Activated CD4-positive, CD25-positive, alpha-beta regulatory T cell (primary cell): ENCODE data around the gene ERCC3.

ENCODE experiments used
- DNase-seq, 4 experiments: peaks; one replicate each; lab custom pipeline; 2025; lab: John Stamatoyannopoulos, UW

The ERCC3 gene

DNA sequence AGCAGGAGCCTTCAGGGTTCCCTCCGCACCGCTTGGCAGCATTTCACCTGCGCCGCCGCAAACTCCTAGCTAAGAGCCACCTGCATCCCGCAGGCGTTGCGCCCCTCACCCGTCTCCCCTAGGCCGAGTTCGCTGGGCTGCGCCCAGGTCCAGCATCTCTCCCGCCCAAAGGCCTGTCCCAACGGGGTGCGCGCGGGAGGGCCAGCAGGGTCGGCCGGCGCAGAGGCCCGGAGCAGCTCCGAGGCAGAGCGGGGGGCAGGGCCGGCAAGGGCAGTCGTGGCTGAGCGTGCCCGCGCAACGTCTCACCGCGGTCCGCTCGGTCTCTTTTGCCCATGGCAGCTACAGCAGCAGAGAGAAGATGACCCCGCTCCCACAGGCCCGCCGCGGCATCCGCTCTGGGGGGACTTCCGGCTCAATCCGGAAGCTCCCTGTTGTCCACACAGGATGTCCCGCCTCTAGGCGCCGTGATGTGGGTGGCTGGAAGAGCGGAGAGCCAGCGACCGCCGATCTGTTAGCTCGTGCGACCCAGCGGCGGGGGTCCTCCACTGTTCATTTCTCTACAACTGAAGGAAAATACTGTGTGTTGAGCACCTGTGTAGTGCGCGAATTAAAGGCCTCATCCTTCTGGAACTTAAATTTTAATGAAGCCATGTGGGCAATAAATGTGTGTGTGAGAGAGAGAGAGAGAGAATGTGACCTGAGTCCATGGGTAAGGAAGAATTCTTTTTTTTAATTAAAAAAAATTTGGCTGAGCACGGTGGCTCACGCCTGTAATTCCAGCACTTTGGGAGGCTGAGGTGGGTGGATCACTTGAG is at the start of gene ERCC3:
TSS of gene ERCC3 (minus strand) at position 397 of the 815 bp plus-strand sequence. CDS start at position 334, 63 bp downstream.
- peak; percentile 59 to 81 (median 68) for DNase-seq

DNA sequence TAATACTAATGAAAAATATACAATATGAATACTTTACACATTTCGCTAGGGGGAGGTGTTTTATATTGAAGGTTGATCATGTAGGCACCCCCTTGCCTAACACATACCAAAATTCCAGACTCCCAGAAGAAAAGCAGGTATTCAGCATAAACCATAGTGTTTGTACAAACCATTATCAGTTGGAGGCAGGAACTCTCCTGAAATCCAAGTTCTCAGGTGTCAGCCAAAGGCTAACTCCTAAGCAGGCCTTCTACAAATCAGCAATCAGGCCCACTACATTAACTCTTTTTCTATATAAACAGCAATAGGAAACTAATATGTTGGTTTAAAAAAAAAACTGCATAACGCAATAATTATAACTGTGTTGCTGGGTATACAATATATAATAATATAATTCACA is 49.3 kb upstream of the ERCC3 start:
- DNase-seq = no peak

DNA sequence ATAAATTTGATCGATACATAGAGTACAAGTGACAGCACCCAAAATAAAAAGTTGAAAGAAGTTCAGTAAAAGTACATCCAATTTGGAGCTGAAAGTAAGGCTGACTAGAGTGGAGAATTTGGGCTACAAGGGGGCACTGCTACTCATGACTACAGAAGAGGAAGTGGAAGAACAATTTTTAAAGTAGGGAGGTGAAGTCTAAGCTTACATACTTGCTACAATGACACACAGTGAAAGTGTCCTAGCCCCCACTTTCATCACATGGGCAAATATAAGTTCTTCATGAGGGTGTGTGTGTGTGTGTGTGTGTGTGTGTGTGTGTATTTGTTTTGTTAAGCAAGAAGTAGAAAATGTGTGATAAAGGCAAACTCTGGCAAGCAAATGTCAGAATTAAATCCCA is 48.2 kb upstream of the ERCC3 start:
- DNase-seq = no peak

DNA sequence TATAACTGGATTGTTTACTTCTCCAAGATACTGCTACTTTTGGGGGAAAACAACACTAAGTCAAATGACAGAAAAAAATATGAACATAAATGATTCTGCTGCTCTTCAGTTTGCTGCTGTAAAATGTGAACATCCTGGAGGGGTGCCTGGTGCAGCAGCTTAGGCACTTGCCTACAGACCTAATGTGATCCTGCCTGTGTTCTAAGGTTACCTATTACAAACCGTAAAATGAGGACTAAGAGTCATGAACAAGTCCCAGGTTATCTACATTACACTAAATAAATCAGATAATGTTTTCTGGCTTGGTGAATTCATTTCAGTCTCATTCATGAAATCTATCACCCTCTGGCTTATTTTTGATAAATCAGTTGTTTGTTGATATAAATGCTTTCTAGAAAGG is 38.4 kb upstream of the ERCC3 start:
- DNase-seq = no peak

DNA sequence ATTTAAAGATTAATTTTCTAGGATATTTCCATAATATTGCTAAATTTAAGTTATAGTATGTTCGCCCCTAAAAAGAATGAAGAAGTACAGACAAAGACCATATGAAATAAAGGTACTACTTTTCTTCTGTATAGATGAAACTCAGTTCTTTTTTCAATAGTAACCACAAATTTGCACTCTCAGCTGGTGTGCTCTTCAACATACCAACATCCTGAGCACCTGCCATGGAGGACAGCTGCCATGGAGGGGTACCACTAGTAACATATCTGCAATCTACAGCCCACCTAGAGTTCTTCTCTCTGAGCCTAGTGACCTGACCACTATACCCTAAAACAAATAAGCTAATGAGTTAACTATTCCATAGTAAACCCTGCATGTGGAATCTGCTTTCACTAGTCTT is 36.8 kb upstream of the ERCC3 start:
- DNase-seq = no peak

DNA sequence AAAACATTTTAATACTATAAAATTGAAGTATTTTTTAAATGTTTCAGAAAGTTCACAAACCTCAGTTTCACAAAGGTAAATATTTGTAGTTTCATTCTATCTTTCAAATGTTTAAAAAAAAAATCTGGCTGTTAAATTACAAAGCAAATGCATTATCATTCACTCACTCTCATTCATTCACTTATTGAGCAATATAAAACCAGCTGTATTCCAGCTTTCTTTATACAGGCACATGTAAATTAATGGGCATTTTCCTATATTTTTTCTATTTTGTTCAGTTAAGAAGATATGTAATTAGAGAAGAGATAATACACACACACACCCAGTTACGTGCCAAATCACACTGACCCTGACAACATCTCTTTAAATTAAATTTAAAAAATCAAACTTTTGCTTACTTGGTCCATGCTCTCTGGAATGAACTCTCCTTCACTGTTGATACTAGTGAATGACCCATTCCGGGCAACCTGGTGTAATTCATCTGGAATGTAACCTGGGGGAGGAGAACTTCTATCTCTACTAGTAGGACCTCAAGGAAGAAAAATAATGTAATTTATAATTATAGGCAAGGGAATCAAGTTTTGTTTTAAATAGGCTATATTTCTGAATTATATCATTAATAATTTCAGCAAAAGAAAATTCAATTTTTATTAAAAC is 32.5 kb upstream of the ERCC3 start:
- no peak for DNase-seq

DNA sequence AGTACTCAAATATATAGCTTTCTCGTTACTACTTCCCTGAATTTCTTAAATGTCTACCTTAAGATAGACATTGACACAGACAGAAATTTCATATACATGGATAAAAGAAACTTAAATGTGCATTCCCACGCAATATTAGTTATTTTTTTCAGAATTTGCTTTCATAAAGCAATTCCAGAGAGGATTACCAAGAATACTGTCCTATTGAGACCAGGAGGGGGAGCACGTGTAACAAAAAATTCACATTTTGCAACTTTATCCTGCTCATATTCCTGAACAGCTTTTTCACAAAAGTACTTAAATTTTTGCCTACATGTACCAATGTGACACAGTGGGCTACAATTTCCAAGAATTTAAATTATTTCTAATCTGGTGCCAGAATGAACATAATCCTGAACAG is 30.7 kb upstream of the ERCC3 start:
- no peak for DNase-seq

DNA sequence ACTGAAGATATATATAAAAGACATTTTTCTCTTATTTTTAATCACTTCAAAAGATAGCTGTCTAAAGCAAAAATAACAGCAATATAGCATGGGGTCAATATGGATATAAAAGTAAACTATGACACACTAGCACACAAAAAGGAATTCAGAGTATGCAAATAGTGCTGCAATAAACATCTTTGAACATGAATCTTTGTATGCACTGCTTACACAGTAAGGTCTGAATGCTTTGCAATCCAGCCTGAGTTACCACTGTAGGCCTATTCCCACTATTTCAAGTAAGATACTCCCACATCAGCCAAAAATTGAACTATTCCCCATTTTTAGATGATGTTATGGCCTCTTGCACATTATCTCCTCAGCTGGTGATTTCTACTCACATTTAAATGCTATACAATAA is 27.4 kb upstream of the ERCC3 start:
- DNase-seq = no peak

DNA sequence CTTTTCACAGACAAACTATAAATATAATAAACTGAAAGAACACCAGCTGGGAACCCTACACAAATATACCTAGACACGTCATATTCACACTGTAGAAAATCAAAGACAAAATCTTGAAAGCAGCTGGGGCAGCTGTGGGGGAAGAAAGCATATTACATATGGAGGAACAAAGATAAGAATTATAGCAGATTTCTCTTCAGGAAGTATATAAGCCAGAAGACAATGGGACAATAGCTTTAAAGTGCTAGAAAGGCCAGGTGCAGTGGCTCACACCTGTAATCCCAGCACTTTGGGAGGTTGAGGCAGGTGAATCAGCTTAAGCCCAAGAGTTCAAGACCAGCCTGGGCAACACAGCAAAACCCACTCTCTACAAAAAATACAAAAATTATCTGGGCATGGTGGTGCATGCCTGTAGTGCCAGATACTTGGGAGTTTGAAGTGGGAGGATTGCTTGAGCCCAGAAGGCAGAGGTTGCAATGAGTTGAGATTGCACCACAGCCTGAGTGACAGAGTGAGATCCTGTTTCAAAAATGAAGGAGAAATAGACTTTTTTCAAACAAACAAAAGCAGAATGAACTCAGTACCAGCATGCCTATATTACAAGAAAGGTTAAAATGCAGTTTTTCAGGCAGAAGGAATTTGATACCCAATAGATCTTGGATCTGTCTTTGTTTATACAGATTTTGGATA is 26.8 kb upstream of the ERCC3 start:
- DNase-seq = no peak

DNA sequence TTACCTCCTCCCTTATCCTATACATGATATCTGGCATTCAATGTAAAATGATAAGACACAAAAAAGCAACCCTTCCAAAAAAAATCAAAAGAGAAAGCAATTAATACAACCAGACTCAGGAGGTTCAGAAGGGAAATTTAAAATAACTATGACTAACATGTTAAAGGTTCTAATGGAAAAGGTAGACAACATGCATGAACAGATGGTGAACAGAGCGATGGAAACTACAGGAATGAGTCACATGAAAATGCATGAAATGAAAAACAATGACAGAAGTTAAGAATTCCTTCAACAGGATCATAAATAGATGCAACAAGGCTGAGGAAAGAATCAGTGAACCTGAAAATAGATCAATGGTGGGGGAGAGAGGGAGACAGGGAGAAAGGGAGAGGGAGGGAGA is 26.1 kb upstream of the ERCC3 start:
- DNase-seq = no peak

DNA sequence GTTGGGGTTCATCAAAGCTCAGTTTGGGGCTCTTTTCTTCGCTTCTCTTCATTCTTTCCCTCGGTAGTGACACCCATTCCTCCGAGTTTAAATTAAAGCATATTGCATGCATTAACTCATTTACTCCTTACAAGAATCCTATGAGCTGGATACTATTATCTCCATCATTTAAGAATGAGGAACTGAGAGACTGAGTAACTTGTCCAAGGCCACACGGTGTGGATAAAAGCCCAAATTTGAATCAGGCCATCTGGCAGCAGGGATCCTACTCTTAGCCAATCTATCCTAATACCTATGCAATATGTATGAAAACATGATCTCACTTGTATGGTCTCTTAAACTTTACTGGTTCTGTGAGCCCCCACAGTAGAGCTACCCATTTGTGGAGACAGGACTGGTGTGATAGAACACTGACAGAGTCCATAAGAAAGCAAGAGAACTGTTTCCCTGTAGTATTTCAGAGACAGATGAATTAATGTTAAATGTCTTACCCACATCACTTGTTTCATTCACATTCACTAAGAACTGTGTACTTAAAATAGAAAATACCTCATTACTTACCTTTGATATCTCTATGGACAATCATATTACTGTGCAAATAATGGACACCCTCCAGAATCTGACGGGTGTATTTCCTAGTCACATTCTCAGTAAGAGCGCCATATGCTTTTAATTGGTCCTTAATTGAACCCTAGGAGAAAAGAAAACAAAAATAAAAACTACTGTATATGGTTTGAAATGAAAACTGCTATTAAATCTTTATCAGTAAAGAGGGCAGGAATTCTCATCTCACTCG is 20.4 kb upstream of the ERCC3 start:
- no peak for DNase-seq

DNA sequence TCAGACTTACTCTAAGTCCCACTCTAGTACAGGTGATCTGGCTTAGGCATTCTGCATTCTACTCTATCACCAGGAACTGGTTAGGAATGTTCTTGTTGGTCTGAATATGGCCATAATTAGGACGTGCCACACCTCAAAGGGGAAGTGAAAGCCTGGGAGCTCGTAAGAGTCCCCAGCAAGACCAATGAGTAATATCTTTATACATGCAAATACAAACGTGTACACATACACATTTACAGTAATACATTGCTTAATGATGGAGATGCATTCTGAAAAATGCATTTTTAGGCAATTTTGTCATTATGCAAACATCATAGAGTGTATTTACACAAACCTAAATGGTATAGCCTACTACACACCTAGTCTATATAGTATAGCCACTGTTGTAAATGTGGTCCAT is 19.5 kb upstream of the ERCC3 start:
- DNase-seq = no peak

DNA sequence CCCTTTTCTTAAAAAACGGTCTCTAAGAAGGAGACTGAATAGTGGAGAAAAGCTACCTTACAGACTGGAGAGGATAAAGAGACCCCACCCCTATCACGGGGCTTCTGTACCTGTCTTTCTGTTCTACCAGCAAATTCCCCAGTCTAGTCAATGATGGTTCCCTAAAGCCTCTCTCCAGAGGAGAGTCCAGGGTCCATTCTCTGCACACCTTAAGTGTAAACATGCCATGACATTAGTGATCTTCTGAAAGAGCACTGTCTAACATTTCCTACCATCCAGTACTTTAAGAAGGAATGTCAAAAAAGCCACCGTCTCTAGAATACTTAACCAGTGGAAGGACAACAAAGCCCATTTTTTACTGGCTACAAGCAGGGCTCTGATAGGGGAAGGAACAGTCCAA is 17.0 kb upstream of the ERCC3 start:
- DNase-seq = no peak

DNA sequence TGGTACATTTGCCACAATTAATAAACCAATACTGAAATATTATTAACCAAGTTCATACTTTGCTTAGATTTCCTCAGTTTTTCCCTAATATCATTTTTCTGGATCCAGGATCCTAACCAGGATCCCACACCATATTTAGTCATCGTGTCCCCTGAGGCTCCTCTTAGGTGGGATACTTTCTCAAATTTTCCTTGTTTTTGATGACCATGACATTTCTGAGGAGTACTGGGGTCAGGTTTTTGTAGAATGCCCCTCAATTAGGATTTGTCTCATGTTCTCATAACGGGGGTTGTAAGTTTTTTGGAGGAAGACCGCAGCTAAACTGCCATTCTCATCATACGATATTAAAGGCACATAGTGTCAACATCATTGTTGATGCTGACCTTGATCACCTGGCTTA is 15.5 kb upstream of the ERCC3 start:
- DNase-seq = no peak

DNA sequence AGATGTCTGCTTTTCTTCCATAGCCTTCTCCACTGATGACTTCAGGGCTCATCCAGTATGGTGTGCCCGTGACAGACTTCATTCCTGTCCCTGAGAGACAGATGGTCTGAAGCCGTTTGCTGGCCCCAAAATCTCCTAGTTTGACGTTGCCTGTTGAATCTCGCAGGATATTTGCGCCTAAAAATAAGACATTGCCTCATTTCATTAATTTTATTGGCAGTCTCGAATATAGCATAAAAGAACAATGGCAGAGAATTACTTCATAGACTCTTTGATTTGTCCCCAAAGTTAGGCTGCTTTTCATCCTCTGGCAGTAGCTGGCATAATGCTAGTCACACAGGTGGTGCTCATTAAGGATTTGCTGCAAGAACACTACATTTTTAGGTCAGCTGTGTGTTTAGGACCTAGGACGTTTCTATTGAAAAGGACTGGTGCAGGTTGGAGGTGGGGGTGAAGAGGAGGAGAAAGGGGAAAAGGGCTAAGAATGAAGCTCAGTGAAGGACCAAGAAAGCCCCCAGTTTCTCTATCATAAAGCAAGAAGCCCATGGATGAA is 14.7 kb upstream of the ERCC3 start:
- no peak for DNase-seq

DNA sequence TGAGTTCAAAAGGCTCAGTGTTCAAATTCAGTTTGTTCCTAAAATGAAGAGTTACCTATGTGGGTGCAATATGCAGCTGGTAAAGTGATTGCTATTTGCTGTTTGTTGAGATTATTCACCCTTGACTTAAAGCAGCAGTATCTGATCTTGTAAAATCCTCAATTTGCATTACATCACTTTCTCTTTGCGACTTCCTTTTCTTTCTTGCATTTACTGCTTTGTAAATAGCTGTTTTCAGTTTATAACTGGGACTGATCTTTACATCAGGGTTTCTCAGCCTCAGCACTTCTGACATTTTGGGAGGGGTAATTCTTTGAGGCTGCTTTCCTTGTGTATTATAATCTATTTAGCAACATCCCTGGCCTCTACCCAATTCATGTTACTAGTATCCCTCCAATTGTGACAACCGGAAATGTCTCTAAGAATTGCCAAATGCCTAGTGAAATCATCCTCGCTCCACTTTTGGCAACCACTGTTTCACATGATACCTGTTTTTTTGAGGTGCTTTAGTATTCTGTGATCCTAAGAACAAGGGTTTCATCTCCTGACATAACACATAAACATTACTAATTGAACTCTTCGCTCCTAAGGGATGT is 12.1 kb upstream of the ERCC3 start:
- DNase-seq = no peak

DNA sequence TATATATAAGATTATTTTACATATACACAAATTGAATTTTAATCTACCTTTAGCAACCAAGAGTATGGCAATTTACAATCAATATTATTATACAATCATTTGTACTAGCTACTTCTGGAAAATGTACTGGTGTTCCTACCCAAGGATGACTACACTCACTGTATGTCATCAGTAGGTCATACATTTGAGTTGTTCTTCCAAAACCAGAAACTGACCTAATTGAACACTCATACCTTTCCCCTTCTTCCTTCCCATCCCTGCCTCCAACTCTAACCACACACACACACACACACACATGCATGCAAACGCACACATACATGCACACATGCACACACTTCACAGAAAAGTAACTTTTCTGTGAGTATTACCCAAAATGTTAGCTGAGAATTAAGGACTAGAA is 8.2 kb upstream of the ERCC3 start:
- no peak for DNase-seq

DNA sequence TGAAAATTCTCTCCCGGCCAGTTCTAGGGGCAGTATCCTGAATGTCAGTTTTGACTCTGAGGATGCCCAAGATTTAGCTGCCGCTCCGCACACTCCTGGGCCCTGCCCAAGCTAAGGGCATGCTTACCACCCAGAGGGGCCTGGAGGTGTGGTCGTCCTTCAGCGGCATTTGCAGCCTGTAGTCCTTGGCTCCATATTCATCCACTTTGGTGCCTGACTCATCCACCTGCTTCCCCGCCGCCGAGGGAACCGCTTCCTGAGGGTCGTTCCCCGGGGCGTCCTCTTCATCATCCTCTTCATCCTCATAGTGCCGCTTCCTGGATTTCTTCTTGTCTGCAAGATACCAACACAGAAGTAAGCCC is 577 bp downstream of the ERCC3 start:
- DNase-seq = no peak

DNA sequence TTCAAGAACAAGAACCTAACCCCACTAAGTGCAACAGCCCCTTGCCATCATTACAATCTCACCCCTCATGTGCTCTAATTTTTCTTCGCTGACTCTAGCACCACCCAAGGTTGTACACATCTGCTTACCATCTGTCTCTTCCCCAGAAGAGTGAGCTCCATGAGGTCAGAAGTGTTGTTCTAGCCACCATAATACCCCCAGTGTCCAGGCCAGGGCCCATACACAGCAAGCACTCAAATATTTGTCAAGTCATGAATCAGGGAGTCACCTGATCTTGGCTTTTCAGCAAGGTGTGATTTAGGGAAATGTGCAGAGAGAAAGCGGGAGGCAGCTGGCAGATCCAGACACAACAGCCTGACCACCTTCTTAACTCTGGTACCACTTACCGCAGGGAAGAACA is 5.7 kb downstream of the ERCC3 start:
- DNase-seq = no peak

DNA sequence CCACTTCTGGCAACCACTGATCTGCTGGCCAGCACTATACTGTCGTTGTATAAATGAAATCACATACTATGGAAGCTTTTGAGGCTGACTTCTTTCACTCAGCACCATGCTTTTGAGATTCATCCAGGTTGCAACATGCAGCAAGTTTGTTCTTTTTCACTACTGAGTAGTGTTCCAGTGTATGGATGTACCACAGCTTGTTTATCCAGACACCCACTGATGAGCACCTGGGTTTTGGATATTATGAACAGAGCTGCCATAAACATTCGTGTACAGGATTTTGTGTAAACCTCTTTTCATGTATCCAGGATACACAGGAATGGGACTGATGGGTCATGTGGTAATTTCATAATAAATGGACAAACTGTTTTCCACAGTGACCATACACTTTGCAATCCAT is 10.7 kb downstream of the ERCC3 start:
- no peak for DNase-seq

DNA sequence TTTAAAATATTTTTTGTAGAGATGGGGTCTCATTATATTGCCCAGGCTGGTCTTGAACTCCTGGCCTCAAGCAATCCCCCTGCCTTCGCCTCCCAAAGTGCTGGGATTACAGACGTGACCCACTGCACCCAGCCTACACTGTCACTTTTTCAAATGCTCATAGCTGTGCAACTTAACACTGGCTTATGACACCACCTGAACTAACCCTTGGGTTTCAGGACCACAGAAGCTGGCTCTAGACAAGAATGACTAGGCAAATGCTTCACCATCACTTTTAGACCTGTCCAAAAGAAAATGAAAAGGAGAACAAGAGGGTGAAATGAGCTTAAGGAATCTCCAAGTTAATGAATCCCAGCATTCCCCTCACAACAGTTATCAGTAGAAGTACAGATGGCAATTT is 13.3 kb downstream of the ERCC3 start:
- no peak for DNase-seq

DNA sequence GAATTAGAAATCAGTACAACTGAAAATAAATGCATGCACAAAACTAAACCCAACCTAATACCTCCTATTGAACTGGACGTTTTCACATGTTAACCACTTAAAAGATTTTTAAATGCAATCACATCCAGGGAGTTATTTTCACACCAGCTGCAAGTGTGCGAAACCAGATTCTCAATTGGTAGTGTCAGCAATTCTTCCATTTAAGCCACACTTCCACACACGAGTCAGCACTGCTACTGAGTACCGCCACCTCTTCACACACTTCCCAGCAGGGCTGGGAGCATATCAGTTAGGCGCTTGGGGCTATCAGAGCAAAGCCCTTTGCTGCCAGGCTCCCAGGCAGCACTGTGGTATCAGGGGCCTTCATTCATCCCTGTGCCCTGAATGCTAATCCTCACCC is 14.2 kb downstream of the ERCC3 start:
- DNase-seq = no peak
